HEK293 (cell line): ENCODE data around the gene DISP3.
A peak's percentile ranks its signal among the peaks of the same experiment; 100 is the strongest.

ENCODE experiments used
- CTCF ChIA-PET: fragments of 350-600 bp; formaldehyde crosslinking; extraction: SDS; loops from one replicate; lab custom pipeline; 2021; ENCODE audit warnings: antibody characterized with exemption; lab: Yijun Ruan, JAX
- POLR2A ChIA-PET: fragments of 300-600 bp; formaldehyde crosslinking; extraction: SDS; loops from one replicate; lab custom pipeline; 2020; ENCODE audit warnings: antibody characterized with exemption, inconsistent platforms; lab: Yijun Ruan, JAX
- H3K27ac ChIP-seq: fragments of 200-500 bp; sonication (Bioruptor generic); 2 replicates; pipeline ENCODE4 v1.5.1; 2014; ENCODE audit warnings: low read depth, low read length, control low read depth, inconsistent platforms; ENCODE audit errors: extremely low read depth
- H3K36me3 ChIP-seq, 2 experiments: fragments of 200-500 bp in 1 of 2; sonication (Bioruptor generic) in 1 of 2; 1 replicate in 1 of 2; 2 replicates in 1 of 2; pipeline ENCODE4 v1.5.1; 2014 to 2017; ENCODE audit warnings: inconsistent platforms in 2 of 2, low read length in 2 of 2; ENCODE audit not compliant: control insufficient read depth in 2 of 2, insufficient read depth in 1 of 2
- H3K4me1 ChIP-seq: fragments of 200-500 bp; sonication (Bioruptor generic); 2 replicates; pipeline ENCODE4 v1.5.1; 2014; ENCODE audit warnings: mild to moderate bottlenecking, low read length, inconsistent platforms; ENCODE audit not compliant: control insufficient read depth, insufficient read depth
- H3K4me3 ChIP-seq: 2 replicates; pipeline ENCODE4 v1.5.1; 2011; ENCODE audit warnings: low read depth, mild to moderate bottlenecking, control low read depth, low read length, moderate library complexity
- H3K9me3 ChIP-seq: fragments of 200-500 bp; sonication (Bioruptor generic); 2 replicates; pipeline ENCODE4 v1.5.1; 2014; ENCODE audit warnings: low read depth, low read length, inconsistent platforms; ENCODE audit not compliant: control insufficient read depth, insufficient read depth
- ATF2 ChIP-seq: fragments of 450-650 bp; formaldehyde crosslinking; IDR thresholded peaks from 2 replicates; pipeline ENCODE4 v1.5.1; 2016; ENCODE audit warnings: missing biosample characterization, missing genetic modification characterization, low read depth
- GLI4 ChIP-seq: fragments of 450-650 bp; formaldehyde crosslinking; IDR thresholded peaks from 2 replicates; pipeline ENCODE4 v1.5.1; 2016; ENCODE audit warnings: missing biosample characterization, missing genetic modification characterization
- HOXD13 ChIP-seq: sonication (generic); formaldehyde crosslinking; IDR thresholded peaks from 2 replicates; pipeline ENCODE4 v1.8.0; 2022; ENCODE audit warnings: missing genetic modification reagents, borderline replicate concordance
- KLF9 ChIP-seq: fragments of 450-650 bp; formaldehyde crosslinking; IDR thresholded peaks from 2 replicates; pipeline ENCODE4 v1.5.1; 2016; ENCODE audit warnings: missing biosample characterization, missing genetic modification characterization, low read depth
- MYNN ChIP-seq: fragments of 450-650 bp; formaldehyde crosslinking; IDR thresholded peaks from 2 replicates; pipeline ENCODE4 v1.5.1; 2016; ENCODE audit warnings: missing biosample characterization, missing genetic modification characterization, borderline replicate concordance
- PATZ1 ChIP-seq: fragments of 450-650 bp; formaldehyde crosslinking; IDR thresholded peaks from 2 replicates; pipeline ENCODE4 v1.5.1; 2016; ENCODE audit warnings: missing biosample characterization, missing genetic modification characterization
- PRDM1 ChIP-seq: fragments of 450-650 bp; formaldehyde crosslinking; IDR thresholded peaks from 2 replicates; pipeline ENCODE4; 2016; ENCODE audit warnings: missing biosample characterization, missing genetic modification characterization
- SCRT2 ChIP-seq: fragments of 450-650 bp; formaldehyde crosslinking; IDR thresholded peaks from 2 replicates; pipeline ENCODE4 v1.5.1; 2016; ENCODE audit warnings: missing biosample characterization, missing genetic modification characterization
- SP7 ChIP-seq: fragments of 450-650 bp; formaldehyde crosslinking; IDR thresholded peaks from 2 replicates; pipeline ENCODE4 v1.5.1; 2016; ENCODE audit warnings: missing biosample characterization, missing genetic modification characterization
- TRIM28 ChIP-seq: IDR thresholded peaks from 2 replicates; pipeline ENCODE4 v1.6.1; 2011; ENCODE audit warnings: low read length, control low read depth, borderline replicate concordance
- YY1 ChIP-seq: fragments of 450-650 bp; formaldehyde crosslinking; IDR thresholded peaks from 2 replicates; pipeline ENCODE4 v1.5.1; 2018; ENCODE audit warnings: missing biosample characterization, missing genetic modification characterization
- YY2 ChIP-seq: fragments of 450-650 bp; formaldehyde crosslinking; IDR thresholded peaks from 2 replicates; pipeline ENCODE4 v1.5.1; 2016; ENCODE audit warnings: missing biosample characterization, missing genetic modification characterization
- ZFHX2 ChIP-seq: fragments of 450-650 bp; formaldehyde crosslinking; conservative IDR thresholded peaks from 2 replicates; pipeline ENCODE4 v1.5.1; 2016; ENCODE audit warnings: missing biosample characterization, missing genetic modification characterization
- ZFP3 ChIP-seq: fragments of 450-650 bp; formaldehyde crosslinking; IDR thresholded peaks from 2 replicates; pipeline ENCODE4 v1.5.1; 2016; ENCODE audit warnings: low read depth, missing biosample characterization, missing genetic modification characterization
- ZNF114 ChIP-seq: fragments of 450-650 bp; formaldehyde crosslinking; IDR thresholded peaks from 2 replicates; pipeline ENCODE4 v1.5.0; 2017; ENCODE audit warnings: missing biosample characterization, missing genetic modification characterization
- ZNF133 ChIP-seq: fragments of 450-650 bp; formaldehyde crosslinking; IDR thresholded peaks from 2 replicates; pipeline ENCODE4 v1.5.1; 2016; ENCODE audit warnings: missing biosample characterization, missing genetic modification characterization
- ZNF155 ChIP-seq: fragments of 450-650 bp; formaldehyde crosslinking; IDR thresholded peaks from 2 replicates; pipeline ENCODE4 v1.5.1; 2016; ENCODE audit warnings: missing biosample characterization, missing genetic modification characterization
- ZNF16 ChIP-seq: fragments of 450-650 bp; formaldehyde crosslinking; IDR thresholded peaks from 2 replicates; pipeline ENCODE4 v1.5.1; 2016; ENCODE audit warnings: low read depth, missing biosample characterization, missing genetic modification characterization
- ZNF223 ChIP-seq: fragments of 450-650 bp; formaldehyde crosslinking; IDR thresholded peaks from 2 replicates; pipeline ENCODE4 v1.5.1; 2016; ENCODE audit warnings: missing biosample characterization, missing genetic modification characterization
- ZNF239 ChIP-seq: fragments of 450-650 bp; formaldehyde crosslinking; IDR thresholded peaks from 2 replicates; pipeline ENCODE4 v1.5.1; 2016; ENCODE audit warnings: missing biosample characterization, missing genetic modification characterization
- ZNF274 ChIP-seq, 2 experiments: fragments of 200-500 bp in 1 of 2; fragments of 450-650 bp in 1 of 2; sonication (Bioruptor generic) in 1 of 2; formaldehyde crosslinking in 1 of 2; IDR thresholded peaks; 2 replicates each; pipeline versions ENCODE4 v1.5.1 to v1.6.1; 2014 to 2016; ENCODE audit warnings: borderline replicate concordance in 1 of 2, inconsistent platforms in 1 of 2, low read length in 1 of 2, missing biosample characterization in 1 of 2, missing genetic modification characterization in 1 of 2
- ZNF292 ChIP-seq: fragments of 450-650 bp; formaldehyde crosslinking; IDR thresholded peaks from 2 replicates; pipeline ENCODE4 v1.5.1; 2016; ENCODE audit warnings: low read depth, missing biosample characterization, missing genetic modification characterization, borderline replicate concordance
- ZNF423 ChIP-seq: fragments of 450-650 bp; formaldehyde crosslinking; IDR thresholded peaks from 2 replicates; pipeline ENCODE4 v1.5.1; 2016; ENCODE audit warnings: missing biosample characterization, missing genetic modification characterization
- ZNF48 ChIP-seq: fragments of 450-650 bp; formaldehyde crosslinking; IDR thresholded peaks from 2 replicates; pipeline ENCODE4 v1.5.1; 2016; ENCODE audit warnings: missing biosample characterization, missing genetic modification characterization
- ZNF555 ChIP-seq: fragments of 450-650 bp; formaldehyde crosslinking; conservative IDR thresholded peaks from 2 replicates; pipeline ENCODE4 v1.5.1; 2017; ENCODE audit warnings: missing biosample characterization, mild to moderate bottlenecking, missing genetic modification characterization, inconsistent platforms
- ZNF629 ChIP-seq: fragments of 450-650 bp; formaldehyde crosslinking; IDR thresholded peaks from 2 replicates; pipeline ENCODE4 v1.5.1; 2017; ENCODE audit warnings: missing biosample characterization, missing genetic modification characterization
- ZNF658 ChIP-seq: fragments of 450-650 bp; formaldehyde crosslinking; IDR thresholded peaks from 2 replicates; pipeline ENCODE4; 2016; ENCODE audit warnings: missing biosample characterization, missing genetic modification characterization
- ZNF707 ChIP-seq: fragments of 450-650 bp; formaldehyde crosslinking; IDR thresholded peaks from 2 replicates; pipeline ENCODE4 v1.5.1; 2016; ENCODE audit warnings: missing biosample characterization, missing genetic modification characterization
- ZNF843 ChIP-seq: fragments of 450-650 bp; formaldehyde crosslinking; IDR thresholded peaks from 2 replicates; pipeline ENCODE4 v1.5.1; 2016; ENCODE audit warnings: missing biosample characterization, missing genetic modification characterization
- ZSCAN23 ChIP-seq: fragments of 450-650 bp; formaldehyde crosslinking; IDR thresholded peaks from 2 replicates; pipeline ENCODE4 v1.5.1; 2016; ENCODE audit warnings: missing biosample characterization, missing genetic modification characterization

The DISP3 gene

GRCh38 chr1:11429935-11430334, 49.0 kb upstream of the DISP3 start (continued):
- no peak for TF ChIP-seq ZNF555 (tag by site-specific recombination)
- no peak for TF ChIP-seq TRIM28
- TF ChIP-seq ZNF133 (tag by site-specific recombination): no peak
- TF ChIP-seq ZNF658 (tag by site-specific recombination): no peak

- Histone ChIP-seq H3K27ac (no peak overlapping the region), H3K4me3 (no peak overlapping the region), H3K36me3 (no peaks in the 10 kb centered on the region), H3K4me1 (no peaks in the 10 kb centered on the region), H3K9me3 (no peaks in the 10 kb centered on the region)
- ChIA-PET POLR2A (no interaction called here), CTCF (interaction anchor here (0.6 kb wide), 1 partner anchor 328 kb away, joined by 4 read pairs; no protein-coding TSS in a partner anchor)
- TF ChIP-seq ATF2 (tag by site-specific recombination) (no peak), SP7 (no peak), PRDM1 (peak; percentile 99), ZNF16 (no peak), ZFP3 (no peak), ZNF155 (tag by site-specific recombination) (no peak), KLF9 (tag by site-specific recombination) (no peak), ZNF114 (no peak)
- TF ChIP-seq, all 188 proteins: peak for 1
Measured at GRCh38 chr1:11431941-11432507, 46.9 kb upstream of the DISP3 start.

GRCh38 chr1:11432526-11432925, 46.4 kb upstream of the DISP3 start:
- H3K4me3 ChIP-seq: no peak overlapping the region
- ChIA-PET POLR2A (no interaction called here), CTCF (no interaction called here)

GRCh38 chr1:11434501-11434900, 44.5 kb upstream of the DISP3 start:
- Histone ChIP-seq H3K36me3 (no peaks in the 10 kb centered on the region), H3K27ac (no peak overlapping the region), H3K9me3 (no peaks in the 10 kb centered on the region), H3K4me3 (no peak overlapping the region), H3K4me1 (no peaks in the 10 kb centered on the region)
- ChIA-PET POLR2A (no interaction called here), CTCF (no interaction called here)
- TF ChIP-seq ZNF843 (no peak), YY2 (no peak), SCRT2 (tag by site-specific recombination) (no peak), ZNF274 (IDR thresholded peaks at IDR 0.05; ENCODE audit: low read length) (no peak), ZNF274 (tag by site-specific recombination; IDR thresholded peaks at IDR 0.05; ENCODE audit: borderline replicate concordance) (no peak), ZNF707 (tag by site-specific recombination) (no peak), ZNF629 (tag by site-specific recombination) (no peak), SP7 (no peak), YY1 (no peak), ZNF133 (tag by site-specific recombination) (no peak), MYNN (tag by site-specific recombination) (no peak), HOXD13 (no peak), ZNF239 (tag by site-specific recombination) (no peak), GLI4 (tag by site-specific recombination) (no peak)

More at GRCh38 chr1:11432526-11432925, 46.4 kb upstream of the DISP3 start:
- Histone ChIP-seq H3K9me3 (no peaks in the 10 kb centered on the region), H3K36me3 (no peaks in the 10 kb centered on the region), H3K27ac (no peak overlapping the region), H3K4me1 (no peaks in the 10 kb centered on the region)
- no peak for TF ChIP-seq ZNF48 (tag by site-specific recombination)
- TF ChIP-seq PATZ1: no peak
- TF ChIP-seq ZNF423 (tag by site-specific recombination): no peak
- no peak for TF ChIP-seq ZFHX2 (tag by site-specific recombination)
- no peak for TF ChIP-seq ZNF223 (tag by site-specific recombination)
- no peak for TF ChIP-seq ZSCAN23 (tag by site-specific recombination)
- no peak for TF ChIP-seq ZNF292 (tag by site-specific recombination)
